Activated naive CD4-positive, alpha-beta T cell treated with anti-CD3 and anti-CD28 coated beads, Interleukin-2, amount 50 U/mL, for 24 hours (primary cell): Measurements from ENCODE around the gene PRKCQ.

Source experiments
- H3K27ac Mint-ChIP-seq: one replicate; pipeline ENCODE4 v1.8.0; 2021; ENCODE audit warnings: mild to moderate bottlenecking, mixed read lengths
- H3K27me3 Mint-ChIP-seq: one replicate; pipeline ENCODE4 v1.8.0; 2021; ENCODE audit warnings: mixed read lengths
- H3K36me3 Mint-ChIP-seq: one replicate; pipeline ENCODE4 v1.8.0; 2021; ENCODE audit warnings: mixed read lengths
- H3K4me1 Mint-ChIP-seq: one replicate; pipeline ENCODE4 v1.8.0; 2021; ENCODE audit warnings: mixed read lengths
- H3K4me3 Mint-ChIP-seq: one replicate; pipeline ENCODE4 v1.8.0; 2021; ENCODE audit warnings: mild to moderate bottlenecking, mixed read lengths
- H3K9me3 Mint-ChIP-seq: one replicate; pipeline ENCODE4 v1.8.0; 2021; ENCODE audit warnings: mixed read lengths

The PRKCQ gene

GRCh38 chr10:6564367-6564766, 15.7 kb downstream of the PRKCQ start:
- Mint-ChIP-seq H3K4me1 (peaks cover 88% of the 10 kb centered on the region), H3K36me3 (peaks cover 7% of the 10 kb centered on the region), H3K27ac (peak overlapping the region; percentile 71), H3K4me3 (no peak overlapping the region), H3K9me3 (no peaks in the 10 kb centered on the region), H3K27me3 (no peaks in the 10 kb centered on the region)

GRCh38 chr10:6563731-6564130, 16.3 kb downstream of the PRKCQ start:
- Mint-ChIP-seq H3K4me3 (peak overlapping the region; percentile 83), H3K36me3 (peaks cover 7% of the 10 kb centered on the region), H3K9me3 (no peaks in the 10 kb centered on the region), H3K27me3 (no peaks in the 10 kb centered on the region), H3K4me1 (peaks cover 88% of the 10 kb centered on the region), H3K27ac (peak overlapping the region; percentile 94)

- Mint-ChIP-seq H3K9me3 (no peaks in the 10 kb centered on the region), H3K27me3 (no peaks in the 10 kb centered on the region), H3K4me1 (peaks cover 90% of the 10 kb centered on the region), H3K4me3 (peak overlapping the region; percentile 83), H3K27ac (peak overlapping the region; percentile 94), H3K36me3 (peaks cover 9% of the 10 kb centered on the region)
Observed at GRCh38 chr10:6563075-6563474, 17.0 kb downstream of the PRKCQ start.

GRCh38 chr10:6562221-6562620, 17.9 kb downstream of the PRKCQ start:
- Mint-ChIP-seq H3K9me3 (peaks cover 8% of the 10 kb centered on the region), H3K27me3 (no peaks in the 10 kb centered on the region), H3K4me3 (peak overlapping the region; percentile 49), H3K4me1 (peaks cover 91% of the 10 kb centered on the region), H3K36me3 (peaks cover 16% of the 10 kb centered on the region), H3K27ac (peak overlapping the region; percentile 66)

- Mint-ChIP-seq H3K27me3 (no peaks in the 10 kb centered on the region), H3K36me3 (peaks cover 21% of the 10 kb centered on the region), H3K9me3 (peaks cover 10% of the 10 kb centered on the region), H3K4me3 (peak overlapping the region; percentile 62), H3K4me1 (peaks cover 91% of the 10 kb centered on the region), H3K27ac (peak overlapping the region; percentile 92)
Observed at GRCh38 chr10:6561552-6561951, 18.5 kb downstream of the PRKCQ start.

GRCh38 chr10:6558759-6559461, 21.2 kb downstream of the PRKCQ start:
- H3K4me1 Mint-ChIP-seq: peaks cover 90% of the 10 kb centered on the region
- peaks cover 27% of the 10 kb centered on the region for H3K36me3 Mint-ChIP-seq

GRCh38 chr10:6558272-6558671, 21.8 kb downstream of the PRKCQ start:
- H3K27me3 Mint-ChIP-seq: no peaks in the 10 kb centered on the region
- peaks cover 26% of the 10 kb centered on the region for H3K36me3 Mint-ChIP-seq
- H3K9me3 Mint-ChIP-seq: peaks cover 10% of the 10 kb centered on the region
- peaks cover 90% of the 10 kb centered on the region for H3K4me1 Mint-ChIP-seq
- peak overlapping the region; percentile 73 for H3K27ac Mint-ChIP-seq
- H3K4me3 Mint-ChIP-seq: peak overlapping the region; percentile 78

More at GRCh38 chr10:6558759-6559461, 21.2 kb downstream of the PRKCQ start:
- Mint-ChIP-seq H3K27me3 (no peaks in the 10 kb centered on the region), H3K9me3 (peaks cover 10% of the 10 kb centered on the region), H3K27ac (peak overlapping the region; percentile 73), H3K4me3 (peak overlapping the region; percentile 78)

DNA sequence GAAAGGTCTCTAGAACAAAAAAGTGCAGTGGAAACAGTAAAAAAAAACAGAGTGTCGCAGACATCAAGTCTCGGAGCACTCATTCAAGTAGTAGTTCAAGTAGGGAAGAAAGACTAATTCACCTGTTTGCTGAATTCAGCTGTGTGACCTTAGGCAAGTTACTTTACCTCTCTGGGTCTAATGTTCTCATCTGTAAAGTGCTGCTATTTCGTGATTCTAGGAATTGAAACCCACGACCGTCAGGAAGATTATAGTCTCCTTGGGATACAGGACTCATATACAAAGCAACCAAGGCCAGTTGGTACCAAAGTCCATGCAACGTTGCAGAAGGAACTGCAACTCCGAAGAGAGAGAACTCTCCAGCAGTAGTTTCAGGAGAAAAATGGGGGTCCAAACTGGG, 26.1 kb downstream of the PRKCQ start:
- H3K4me1 Mint-ChIP-seq: peaks cover 90% of the 10 kb centered on the region
- H3K36me3 Mint-ChIP-seq: peaks cover 29% of the 10 kb centered on the region
- H3K27ac Mint-ChIP-seq: peak overlapping the region; percentile 38
- H3K27me3 Mint-ChIP-seq: no peaks in the 10 kb centered on the region
- H3K4me3 Mint-ChIP-seq: no peak overlapping the region
- peaks cover 10% of the 10 kb centered on the region for H3K9me3 Mint-ChIP-seq

- H3K36me3 Mint-ChIP-seq: no peaks in the 10 kb centered on the region
Observed at GRCh38 chr10:6543431-6544005, 36.6 kb downstream of the PRKCQ start.

GRCh38 chr10:6542999-6543430, 37.1 kb downstream of the PRKCQ start:
- H3K4me3 Mint-ChIP-seq: peak overlapping the region; percentile 94
- peak overlapping the region; percentile 99 for H3K27ac Mint-ChIP-seq
- no peaks in the 10 kb centered on the region for H3K27me3 Mint-ChIP-seq
- H3K36me3 Mint-ChIP-seq: no peaks in the 10 kb centered on the region
- H3K4me1 Mint-ChIP-seq: peaks cover 86% of the 10 kb centered on the region
- no peaks in the 10 kb centered on the region for H3K9me3 Mint-ChIP-seq

More at GRCh38 chr10:6543431-6544005, 36.6 kb downstream of the PRKCQ start:
- H3K4me1 Mint-ChIP-seq: peaks cover 81% of the 10 kb centered on the region
- H3K27me3 Mint-ChIP-seq: no peaks in the 10 kb centered on the region
- H3K4me3 Mint-ChIP-seq: peak overlapping the region; percentile 94
- H3K9me3 Mint-ChIP-seq: no peaks in the 10 kb centered on the region
- H3K27ac Mint-ChIP-seq: peak overlapping the region; percentile 99

DNA sequence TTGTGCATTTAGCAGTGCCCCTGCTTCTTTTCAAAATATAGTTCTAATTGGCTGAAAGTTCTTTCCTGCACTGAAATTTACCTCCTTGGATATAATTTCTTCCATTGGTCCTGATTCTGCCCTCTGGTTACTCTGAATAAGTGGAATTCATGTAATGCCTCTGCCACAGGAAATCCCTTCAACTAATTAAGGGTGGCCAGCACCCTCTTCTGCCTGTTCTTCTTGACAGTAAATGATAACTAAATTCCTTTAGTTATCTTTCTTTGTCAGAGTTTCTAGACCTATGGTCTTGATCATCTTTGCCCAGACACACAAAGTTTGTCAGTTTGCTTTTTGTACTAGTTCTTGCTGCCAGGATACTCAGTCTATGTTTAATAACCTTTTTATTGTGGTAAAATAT, 40.2 kb downstream of the PRKCQ start:
- Mint-ChIP-seq H3K36me3 (peaks cover 9% of the 10 kb centered on the region), H3K4me1 (peaks cover 95% of the 10 kb centered on the region), H3K27ac (peak overlapping the region; percentile 43), H3K4me3 (no peak overlapping the region), H3K27me3 (no peaks in the 10 kb centered on the region), H3K9me3 (no peaks in the 10 kb centered on the region)

GRCh38 chr10:6537770-6538169, 42.3 kb downstream of the PRKCQ start:
- H3K9me3 Mint-ChIP-seq: no peaks in the 10 kb centered on the region
- no peak overlapping the region for H3K4me3 Mint-ChIP-seq
- H3K27me3 Mint-ChIP-seq: no peaks in the 10 kb centered on the region
- peaks cover 91% of the 10 kb centered on the region for H3K4me1 Mint-ChIP-seq
- H3K36me3 Mint-ChIP-seq: peaks cover 9% of the 10 kb centered on the region
- H3K27ac Mint-ChIP-seq: no peak overlapping the region

GRCh38 chr10:6536102-6536501, 44.0 kb downstream of the PRKCQ start:
- Mint-ChIP-seq H3K9me3 (no peaks in the 10 kb centered on the region), H3K4me1 (peaks cover 91% of the 10 kb centered on the region), H3K27me3 (no peaks in the 10 kb centered on the region), H3K27ac (peak overlapping the region; percentile 83), H3K36me3 (peaks cover 11% of the 10 kb centered on the region), H3K4me3 (no peak overlapping the region)

GRCh38 chr10:6535156-6535764, 44.8 kb downstream of the PRKCQ start:
- no peaks in the 10 kb centered on the region for H3K9me3 Mint-ChIP-seq
- H3K4me3 Mint-ChIP-seq: no peak overlapping the region
- H3K4me1 Mint-ChIP-seq: peaks cover 91% of the 10 kb centered on the region
- no peaks in the 10 kb centered on the region for H3K27me3 Mint-ChIP-seq
- peaks cover 12% of the 10 kb centered on the region for H3K36me3 Mint-ChIP-seq
- H3K27ac Mint-ChIP-seq: peak overlapping the region; percentile 83

GRCh38 chr10:6532321-6532720, 47.8 kb downstream of the PRKCQ start:
- Mint-ChIP-seq H3K27ac (peak overlapping the region; percentile 100), H3K4me3 (no peak overlapping the region), H3K27me3 (no peaks in the 10 kb centered on the region), H3K9me3 (no peaks in the 10 kb centered on the region), H3K36me3 (peaks cover 11% of the 10 kb centered on the region), H3K4me1 (peaks cover 95% of the 10 kb centered on the region)

- Mint-ChIP-seq H3K27me3 (no peaks in the 10 kb centered on the region), H3K4me1 (peaks cover 95% of the 10 kb centered on the region), H3K36me3 (peaks cover 16% of the 10 kb centered on the region), H3K9me3 (no peaks in the 10 kb centered on the region), H3K27ac (peak overlapping the region; percentile 100), H3K4me3 (peak overlapping the region; percentile 93)
Observed at GRCh38 chr10:6530966-6531365, 49.1 kb downstream of the PRKCQ start.
